Raji (cell line): ENCODE results near the gene ARID3C.

ENCODE experiments used
- POLR2A ChIP-seq: IDR thresholded peaks from 2 replicates; pipeline ENCODE4 v1.6.1; 2011; ENCODE audit warnings: low read depth, low read length, control low read depth; ENCODE audit not compliant: insufficient read depth

ARID3C gene

DNA sequence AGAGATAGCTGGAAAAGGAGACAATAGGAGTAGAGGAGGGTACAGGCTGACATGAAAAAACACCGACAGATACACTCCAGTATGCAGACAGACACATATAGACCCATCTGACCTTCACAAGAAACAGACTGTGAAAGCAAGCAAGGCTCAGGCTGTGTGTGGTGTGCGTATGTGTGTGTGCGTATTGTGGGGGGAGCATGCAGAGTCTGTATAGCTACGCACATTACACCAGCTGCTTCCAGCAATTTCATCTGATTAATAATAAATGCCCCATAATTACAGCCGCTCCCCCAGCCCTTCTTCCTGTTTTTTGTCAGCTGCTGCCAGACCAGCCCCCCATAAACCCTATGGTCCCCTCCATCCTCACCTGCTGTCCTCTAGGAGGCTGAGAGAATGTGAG lies 46.1 kb downstream of the ARID3C start:
- TF ChIP-seq POLR2A = no peak

DNA sequence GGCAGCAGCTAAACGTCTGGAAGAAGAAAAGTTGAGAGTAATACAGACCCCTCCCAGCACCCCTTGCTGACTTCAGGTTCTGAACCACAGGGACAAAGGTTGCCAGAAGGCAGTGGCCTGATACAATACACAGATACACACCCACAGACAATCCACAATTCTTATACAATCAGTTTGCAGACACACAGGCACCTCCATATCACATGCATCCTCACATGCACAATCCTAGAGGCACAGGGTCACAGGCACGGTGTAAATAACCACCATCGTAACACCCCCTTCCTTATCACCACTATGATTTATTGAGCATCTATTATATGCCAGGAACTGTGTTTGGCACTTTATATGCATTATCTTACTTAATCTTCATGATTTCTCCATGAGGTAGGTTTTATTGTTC lies 47.5 kb downstream of the ARID3C start:
- TF ChIP-seq POLR2A = no peak

DNA sequence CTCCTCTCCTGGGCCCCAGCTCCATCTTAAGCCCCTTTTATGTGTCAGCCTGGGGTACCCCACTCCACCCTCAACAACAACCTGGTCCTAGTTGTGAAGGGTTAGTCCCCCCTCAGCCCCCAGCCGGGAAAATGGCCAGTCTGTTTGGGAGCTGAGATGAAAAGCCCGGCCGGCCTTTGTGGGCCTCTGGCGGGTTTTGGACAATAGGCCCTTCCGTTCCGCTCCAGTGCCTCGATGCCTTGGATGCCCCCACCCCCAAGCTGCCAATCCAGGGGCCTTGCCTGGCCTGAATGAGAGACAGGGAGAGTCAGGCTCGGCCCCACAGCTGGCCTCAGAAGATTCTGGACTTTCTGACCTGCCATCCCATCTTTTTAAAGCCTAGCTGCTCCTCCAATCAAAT lies 48.5 kb downstream of the ARID3C start:
- no peak for TF ChIP-seq POLR2A

DNA sequence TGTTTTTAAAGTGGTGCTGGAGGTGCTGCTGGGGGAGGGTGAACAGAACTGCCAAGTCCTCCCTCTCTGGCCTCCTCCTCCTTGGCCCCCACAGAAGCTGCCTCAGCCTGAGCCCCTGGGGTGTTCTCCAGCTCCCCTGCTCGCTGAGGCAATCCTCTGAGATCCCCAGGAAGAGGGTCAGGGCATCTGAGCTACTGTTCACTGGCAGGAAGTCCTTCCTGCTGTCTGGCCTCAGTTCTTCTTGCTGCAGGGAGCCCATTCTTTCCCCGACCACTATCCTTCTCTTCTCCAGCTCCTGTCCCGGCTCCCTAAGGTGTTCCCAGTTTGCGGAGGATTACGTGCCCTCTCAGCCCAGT lies 49.1 kb downstream of the ARID3C start:
- TF ChIP-seq POLR2A = no peak

DNA sequence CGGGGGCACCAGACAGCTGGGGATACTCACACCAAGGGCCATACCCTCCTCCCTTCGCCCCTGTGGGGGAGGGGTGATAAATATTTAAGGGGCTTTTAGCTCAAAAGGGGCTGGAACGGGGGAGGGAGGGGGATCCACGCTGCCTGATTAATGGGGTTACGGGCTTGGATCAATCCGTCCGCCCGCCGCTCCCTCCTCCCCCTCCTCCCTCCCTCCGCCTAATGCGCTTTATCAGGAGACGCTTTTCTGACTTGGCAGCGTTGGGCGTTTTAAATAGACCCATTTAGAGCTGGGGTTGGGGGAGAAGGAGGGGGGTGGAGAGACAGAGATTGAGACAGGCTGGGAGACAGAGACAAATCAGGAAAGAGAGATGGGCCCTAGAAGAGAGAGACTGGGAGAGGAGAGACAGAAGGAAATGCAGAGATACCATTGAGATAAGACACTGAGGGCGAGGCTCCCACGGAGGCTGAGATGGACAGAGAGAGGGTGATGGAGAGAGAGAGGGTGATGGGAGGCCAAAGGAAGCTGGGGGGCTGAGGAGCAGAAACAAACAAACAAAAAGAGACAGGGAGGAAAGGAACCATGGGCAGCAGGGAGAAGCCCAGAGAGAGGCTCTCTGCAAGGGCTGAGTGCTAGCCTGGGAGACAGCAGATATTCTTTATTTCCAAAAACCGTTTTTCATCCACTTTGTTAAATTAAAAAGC lies 49.6 kb downstream of the ARID3C start:
- TF ChIP-seq POLR2A = no peak

DNA sequence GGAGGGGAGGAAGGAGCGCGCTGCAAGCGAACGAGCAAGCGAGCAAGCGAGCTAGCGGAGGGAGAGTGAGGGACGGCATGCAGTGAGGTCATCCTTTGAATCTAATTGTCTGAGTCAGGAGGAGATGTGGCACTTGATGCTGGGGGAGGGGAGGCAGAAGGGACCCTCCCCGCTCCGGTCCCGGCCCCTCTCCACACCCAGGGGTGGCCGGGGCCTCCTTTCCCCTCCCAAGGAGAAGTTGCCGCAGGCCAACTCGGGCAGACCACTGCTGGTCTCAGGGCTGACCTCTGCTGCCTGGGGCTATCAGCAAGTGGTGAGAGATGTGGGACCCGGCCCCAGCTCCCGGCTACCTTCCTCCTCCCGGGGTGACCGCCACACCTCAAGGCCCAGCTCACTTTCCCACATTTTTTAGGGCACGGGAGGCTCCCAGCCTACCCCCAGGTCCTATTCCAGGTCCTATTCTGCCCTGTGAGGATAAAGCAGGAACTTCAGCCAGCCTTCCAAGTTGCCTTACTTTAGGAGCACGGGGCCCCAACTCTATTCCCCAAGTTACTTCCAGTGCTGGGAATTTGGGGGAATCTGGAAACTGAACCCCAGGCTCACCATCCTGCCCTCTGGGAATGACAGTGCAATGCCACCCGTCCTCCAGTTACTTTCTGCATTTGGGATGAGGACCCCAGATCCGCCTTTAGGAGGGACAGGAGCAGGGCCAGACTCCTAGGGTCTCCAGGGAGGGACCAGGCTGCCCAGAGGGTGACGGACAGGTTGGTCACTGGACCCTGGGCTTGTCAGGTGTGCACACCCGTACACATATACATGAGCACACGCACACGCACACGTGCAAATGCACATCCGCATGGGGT lies 50.4 kb downstream of the ARID3C start:
- TF ChIP-seq POLR2A = no peak

DNA sequence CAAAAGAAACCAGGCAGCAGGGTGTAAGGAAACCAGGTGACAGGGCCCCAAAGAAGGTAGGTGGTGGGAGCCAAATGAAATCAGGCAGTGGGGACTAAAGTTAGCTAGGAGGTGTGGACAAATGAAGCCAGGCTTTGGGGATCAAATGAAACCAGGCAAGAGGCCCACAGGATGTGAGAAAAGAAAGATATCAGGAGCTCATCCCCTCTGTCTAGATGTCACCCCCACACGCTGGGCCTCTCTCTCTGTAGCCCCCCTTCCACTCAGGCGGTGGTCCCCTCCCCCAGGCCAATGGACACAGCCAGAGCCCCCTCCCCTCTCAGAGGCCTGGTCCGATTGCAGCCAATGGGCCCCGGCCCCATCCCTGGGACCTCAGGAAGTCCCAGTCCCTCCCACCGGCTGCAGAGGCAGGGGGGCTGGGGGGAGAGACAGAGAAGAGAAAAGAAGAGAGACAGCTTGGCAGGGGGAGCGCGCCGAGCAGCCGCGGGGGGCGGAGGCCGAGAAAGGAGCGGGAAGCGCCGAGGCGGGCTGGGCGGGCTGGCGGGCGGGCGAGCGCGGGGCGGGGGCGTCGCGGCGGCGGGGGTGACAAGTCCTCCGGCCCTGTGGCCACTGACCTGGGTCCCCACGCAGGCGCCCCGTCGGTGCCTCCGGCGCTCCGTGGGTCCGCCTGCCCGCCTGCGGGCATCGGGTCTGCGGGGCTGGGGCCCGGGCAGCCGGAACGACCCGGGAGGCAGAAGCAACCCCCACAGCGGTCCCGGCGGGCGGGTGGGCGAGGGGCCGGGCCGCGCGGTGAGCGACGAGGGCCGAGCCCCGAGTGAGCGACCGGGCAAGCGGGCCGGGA lies 51.2 kb downstream of the ARID3C start:
- no peak for TF ChIP-seq POLR2A

DNA sequence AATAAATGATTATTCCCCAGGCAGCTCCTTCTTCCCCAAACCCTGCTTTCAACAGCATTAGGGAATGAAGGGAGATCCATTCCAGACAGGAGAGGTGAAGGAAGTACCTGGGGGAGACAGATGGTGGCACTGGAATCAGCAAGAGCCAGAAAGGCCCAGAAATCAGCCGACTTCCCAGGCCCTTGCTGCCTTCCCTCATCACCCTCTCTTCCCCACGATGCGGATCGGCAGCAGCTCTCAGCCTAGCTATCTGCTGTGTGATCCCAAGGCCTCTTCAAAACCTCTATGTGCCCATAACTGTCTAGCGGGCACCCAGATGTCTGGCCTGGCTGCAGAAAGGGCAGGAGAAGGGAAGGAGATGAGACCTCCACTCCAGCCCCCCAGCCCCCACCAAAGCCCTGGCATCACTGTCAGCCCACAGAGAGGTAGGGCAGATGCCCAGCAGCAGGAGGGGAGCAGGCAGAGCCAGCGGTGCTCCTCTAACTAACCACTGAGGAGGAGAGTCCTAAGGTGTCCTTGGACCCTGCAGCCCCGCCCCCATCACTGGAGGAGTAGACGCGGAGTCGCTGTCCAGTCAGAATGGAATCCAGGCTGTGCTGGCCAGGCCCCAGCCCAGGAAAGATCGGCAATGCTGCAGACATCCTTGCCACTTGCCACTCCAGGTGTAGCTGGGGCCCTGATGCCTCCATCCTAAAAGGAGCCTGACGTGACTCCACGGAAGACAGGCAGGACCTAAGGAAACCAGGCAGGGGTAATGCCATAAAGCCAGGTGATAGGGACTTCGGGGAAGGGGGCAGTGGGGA lies 52.1 kb downstream of the ARID3C start:
- TF ChIP-seq POLR2A = no peak

DNA sequence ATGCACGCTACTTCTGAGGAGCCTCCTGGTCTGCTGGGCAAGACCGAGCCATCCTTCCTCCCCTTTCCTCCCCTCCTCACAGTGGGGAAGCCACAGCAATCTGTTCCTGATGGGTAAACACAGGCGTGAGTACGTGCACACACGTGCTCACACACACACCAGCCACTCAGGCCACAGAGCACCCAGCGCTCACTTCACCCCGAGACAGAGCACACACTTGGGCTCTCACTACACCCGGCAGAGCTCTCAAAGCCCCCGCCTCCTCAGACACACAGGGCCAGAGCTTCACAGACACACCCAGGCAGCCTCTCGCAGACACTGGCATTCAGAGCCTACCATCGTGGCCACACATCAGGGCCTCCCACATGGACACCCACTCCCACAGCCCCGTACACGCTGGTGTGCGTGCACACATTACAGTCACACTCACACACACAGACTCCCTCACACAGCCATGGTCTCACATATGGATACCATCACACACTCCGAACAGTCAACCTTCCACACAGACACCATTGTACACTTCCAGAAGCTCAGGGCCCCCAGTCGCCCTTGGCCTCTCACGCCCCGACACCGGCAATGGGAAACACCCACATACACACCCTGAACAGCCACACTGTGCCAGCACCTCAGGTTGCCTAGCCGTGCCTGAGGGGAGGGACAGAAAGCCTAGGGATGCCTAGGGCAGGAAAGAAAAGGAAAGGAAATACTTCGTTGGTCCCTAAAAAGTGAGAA lies 52.8 kb downstream of the ARID3C start:
- TF ChIP-seq POLR2A = no peak

DNA sequence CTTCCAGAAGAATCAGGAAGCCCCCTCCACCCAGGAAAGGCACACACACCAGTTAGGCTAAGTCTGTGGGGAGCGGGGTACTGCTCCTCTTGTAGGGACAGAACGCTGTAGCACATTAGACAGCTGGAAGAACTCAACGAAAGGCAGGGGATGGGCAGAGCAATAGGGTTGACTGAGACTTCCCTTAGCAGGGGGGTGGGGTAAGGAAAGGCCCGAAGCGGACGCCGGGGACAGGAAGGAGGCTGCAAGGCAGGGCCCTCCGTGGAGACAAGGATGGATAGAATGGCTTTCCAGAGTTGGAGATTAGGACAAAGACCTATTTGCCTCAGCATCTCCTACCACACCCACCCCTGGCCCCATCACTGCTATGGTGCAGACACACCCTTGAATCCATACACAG lies 53.6 kb downstream of the ARID3C start:
- TF ChIP-seq POLR2A = no peak

DNA sequence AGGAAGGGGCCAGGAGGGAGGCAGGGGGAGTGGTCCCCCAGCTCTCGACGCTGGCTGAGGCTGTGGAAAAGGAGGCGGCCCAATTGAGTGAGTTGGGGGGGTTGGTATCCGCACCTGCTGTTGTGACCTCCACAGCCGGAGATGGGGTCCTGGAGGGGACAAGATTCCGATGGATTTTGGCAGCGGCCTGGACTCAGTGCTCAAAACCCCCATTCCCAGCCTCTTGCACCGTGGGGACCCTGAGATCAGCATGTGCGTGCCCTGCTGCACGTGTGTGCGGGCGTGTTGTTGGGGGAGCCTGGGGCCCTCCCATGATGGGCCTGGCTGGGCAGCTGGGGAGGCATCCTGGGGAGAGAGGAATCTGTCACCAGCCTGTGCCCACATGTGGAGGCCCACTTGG lies 54.3 kb downstream of the ARID3C start:
- TF ChIP-seq POLR2A = no peak

DNA sequence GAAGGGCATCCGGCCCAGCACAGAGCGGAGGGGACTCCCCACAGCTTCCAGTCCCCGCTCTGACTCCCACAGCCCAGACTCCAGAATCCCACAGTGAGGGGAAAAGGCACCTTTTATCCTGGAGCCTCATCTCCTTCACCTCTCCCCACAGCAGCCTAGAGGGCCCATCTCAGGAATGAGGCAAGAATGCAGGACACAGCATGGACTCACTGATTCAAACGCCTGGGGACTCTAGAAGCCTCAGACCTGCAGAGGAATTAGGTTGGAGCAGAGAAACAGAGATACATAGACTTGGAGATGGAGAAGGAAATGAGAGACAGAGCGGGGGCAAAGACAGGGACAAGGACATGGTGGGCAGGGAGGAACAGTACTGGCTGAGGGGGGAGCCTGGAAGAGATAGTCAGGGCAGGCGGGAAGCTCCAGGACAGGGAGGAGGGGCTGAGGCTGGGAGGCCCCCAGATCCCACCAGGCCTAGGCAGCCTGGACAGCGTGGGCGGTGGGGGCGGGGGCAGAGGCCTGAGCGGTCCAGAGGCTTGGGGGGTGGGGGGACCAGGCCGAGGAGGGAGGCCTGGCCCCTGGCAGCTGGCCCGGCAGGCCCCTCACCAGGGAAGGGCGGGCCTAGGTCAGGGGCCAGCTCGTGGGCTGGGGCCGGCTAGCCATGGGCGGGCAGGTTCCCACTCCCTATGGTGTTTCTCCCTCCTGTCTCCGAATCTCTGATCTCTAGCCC lies 55.1 kb downstream of the ARID3C start:
- no peak for TF ChIP-seq POLR2A

DNA sequence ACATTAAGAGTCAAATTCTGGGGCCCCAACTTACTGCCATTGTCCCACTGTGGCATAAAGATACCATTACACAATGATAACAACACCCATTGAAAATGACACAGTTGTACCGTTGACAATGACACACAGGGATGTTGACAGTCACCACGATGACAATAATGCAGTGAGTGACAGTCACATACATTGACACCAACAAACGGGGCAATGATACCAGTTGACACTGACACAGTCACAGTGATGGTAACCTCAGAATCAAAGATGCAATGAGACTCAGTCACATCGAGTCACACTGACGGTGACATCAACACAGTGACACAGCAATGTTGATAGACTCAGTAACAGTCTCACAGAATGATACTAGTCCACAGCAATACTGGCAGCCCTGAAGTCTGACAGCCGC lies 56.2 kb downstream of the ARID3C start:
- no peak for TF ChIP-seq POLR2A

DNA sequence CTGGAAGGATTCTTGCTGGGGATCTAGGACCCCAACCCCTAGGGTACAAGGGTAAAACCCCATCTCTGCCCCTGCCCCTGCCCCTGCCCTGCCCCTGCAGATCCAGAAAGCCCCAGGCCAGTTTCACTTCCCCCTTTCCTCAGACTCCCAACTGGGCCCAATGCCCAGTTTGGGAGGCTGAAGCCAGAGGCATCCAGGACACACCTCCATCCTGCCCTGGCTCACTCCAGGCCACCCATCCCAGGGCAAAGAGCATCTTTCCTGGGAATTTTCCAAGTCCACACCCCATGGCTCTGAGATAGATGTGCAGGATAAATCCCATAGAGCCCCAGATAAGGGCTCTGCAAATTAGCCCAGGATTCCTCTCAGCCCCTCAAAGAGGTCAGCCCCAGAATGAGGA lies 56.8 kb downstream of the ARID3C start:
- TF ChIP-seq POLR2A = no peak

DNA sequence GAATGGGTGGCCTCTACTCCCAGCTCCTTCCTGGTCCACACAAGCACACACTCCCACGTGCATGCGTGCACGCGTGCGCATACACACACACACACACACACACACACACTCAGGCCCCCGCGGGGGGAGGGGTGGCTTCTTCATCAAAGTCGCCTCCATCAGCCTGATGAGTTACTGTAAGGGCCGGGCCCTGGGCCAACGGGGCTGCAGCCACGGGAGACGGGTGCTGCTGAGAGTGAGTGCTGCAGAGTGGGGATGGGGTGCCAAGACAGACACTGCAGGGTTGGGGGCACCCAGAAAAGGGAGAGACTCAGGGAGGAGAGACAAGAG lies 57.4 kb downstream of the ARID3C start:
- TF ChIP-seq POLR2A = no peak
